ENCODE measurements around the gene SLC16A11. TPM values are rescaled to one million over a fixed set of nuclear protein-coding genes. Genes with fewer than 3 reads are reported as not detected.
"Not testable (repeated sequence)": the region's sequence is repeated elsewhere in the genome, so short reads cannot be mapped to it uniquely, and the experiment has no call there.

The SLC16A11 gene
- total RNA-seq (ENCODE audit: insufficient read depth, low replicate concordance), result 2.9 TPM

GRCh38 chr17:7043497-7044198, at the start of gene SLC16A11:
Gene SLC16A11, minus strand, starts transcription at chr17:7044092. Its CDS starts 579 bp downstream, at chr17:7043513.
- DNase-seq (ENCODE audit: low spot score), result no peak

GRCh38 chr17:7091311-7092005, 47.6 kb upstream of the SLC16A11 start:
- peak; percentile 68 for DNase-seq (ENCODE audit: low spot score)

GRCh38 chr17:7089570-7089969, 45.7 kb upstream of the SLC16A11 start:
- not testable (repeated sequence) for DNase-seq (ENCODE audit: low spot score)

GRCh38 chr17:7088442-7088841, 44.5 kb upstream of the SLC16A11 start:
- peak; percentile 73 for DNase-seq (ENCODE audit: low spot score)

GRCh38 chr17:7084088-7084487, 40.2 kb upstream of the SLC16A11 start:
- no peak for DNase-seq (ENCODE audit: low spot score)

GRCh38 chr17:7083592-7083991, 39.7 kb upstream of the SLC16A11 start:
- DNase-seq (ENCODE audit: low spot score), result no peak

GRCh38 chr17:7081341-7082062, 37.6 kb upstream of the SLC16A11 start:
- no peak for DNase-seq (ENCODE audit: low spot score)

- DNase-seq (ENCODE audit: low spot score), result no peak
Measured at GRCh38 chr17:7080456-7081041, 36.7 kb upstream of the SLC16A11 start.

GRCh38 chr17:7079581-7080455, 35.9 kb upstream of the SLC16A11 start, which contains the start of gene CLEC10A:
Gene CLEC10A, minus strand, starts transcription at chr17:7080251. Its CDS starts 1,439 bp downstream, at chr17:7078812.
- DNase-seq (ENCODE audit: low spot score), result no peak

GRCh38 chr17:7078711-7079110, 34.8 kb upstream of the SLC16A11 start:
- DNase-seq (ENCODE audit: low spot score), result no peak

GRCh38 chr17:7077911-7078546, 34.1 kb upstream of the SLC16A11 start:
- DNase-seq (ENCODE audit: low spot score), result no peak

- DNase-seq (ENCODE audit: low spot score), result no peak
Measured at GRCh38 chr17:7074931-7075330, 31.0 kb upstream of the SLC16A11 start.

GRCh38 chr17:7072406-7072805, 28.5 kb upstream of the SLC16A11 start:
- no peak for DNase-seq (ENCODE audit: low spot score)

- DNase-seq (ENCODE audit: low spot score), result no peak
Measured at GRCh38 chr17:7070712-7071111, 26.8 kb upstream of the SLC16A11 start.

- DNase-seq (ENCODE audit: low spot score), result no peak
Measured at GRCh38 chr17:7068268-7068667, 24.4 kb upstream of the SLC16A11 start.

GRCh38 chr17:7067198-7067597, 23.3 kb upstream of the SLC16A11 start:
- no peak for DNase-seq (ENCODE audit: low spot score)

GRCh38 chr17:7064261-7064660, 20.4 kb upstream of the SLC16A11 start:
- peak; percentile 27 for DNase-seq (ENCODE audit: low spot score)

GRCh38 chr17:7063518-7064094, 19.7 kb upstream of the SLC16A11 start:
- DNase-seq (ENCODE audit: low spot score), result peak; percentile 42

- DNase-seq (ENCODE audit: low spot score), result no peak
Measured at GRCh38 chr17:7060165-7060891, 16.4 kb upstream of the SLC16A11 start.
